Caki2 (cell line): ENCODE data around the gene CRIM1. TPM values are rescaled to one million over a fixed set of nuclear protein-coding genes. Genes with fewer than 3 reads are reported as not detected.

Source experiments
- DNase-seq: peaks from one replicate; pipeline ENCODE4 v3.0.0-alpha.2; 2015; ENCODE audit warnings: low read depth
- in situ Hi-C: cut with HindIII; loops from 2 replicates; pipeline ENCODE4 v1.10.0; 2016; ENCODE audit warnings: low sequenced_read_pairs, low pct_unique_long_range_greater_than_20kb, mixed read lengths
- total RNA-seq: library from RNA; depleted of rRNA; stranded (reverse); fragments of >200 nt; shearing (Covaris generic); gene quantifications from 2 replicates; pipeline ENCODE4 v1.2.3, GENCODE V29; 2014; ENCODE audit warnings: low replicate concordance

The CRIM1 gene
- total RNA-seq, 1 experiment from 2014 or later = 72.8 TPM

DNA sequence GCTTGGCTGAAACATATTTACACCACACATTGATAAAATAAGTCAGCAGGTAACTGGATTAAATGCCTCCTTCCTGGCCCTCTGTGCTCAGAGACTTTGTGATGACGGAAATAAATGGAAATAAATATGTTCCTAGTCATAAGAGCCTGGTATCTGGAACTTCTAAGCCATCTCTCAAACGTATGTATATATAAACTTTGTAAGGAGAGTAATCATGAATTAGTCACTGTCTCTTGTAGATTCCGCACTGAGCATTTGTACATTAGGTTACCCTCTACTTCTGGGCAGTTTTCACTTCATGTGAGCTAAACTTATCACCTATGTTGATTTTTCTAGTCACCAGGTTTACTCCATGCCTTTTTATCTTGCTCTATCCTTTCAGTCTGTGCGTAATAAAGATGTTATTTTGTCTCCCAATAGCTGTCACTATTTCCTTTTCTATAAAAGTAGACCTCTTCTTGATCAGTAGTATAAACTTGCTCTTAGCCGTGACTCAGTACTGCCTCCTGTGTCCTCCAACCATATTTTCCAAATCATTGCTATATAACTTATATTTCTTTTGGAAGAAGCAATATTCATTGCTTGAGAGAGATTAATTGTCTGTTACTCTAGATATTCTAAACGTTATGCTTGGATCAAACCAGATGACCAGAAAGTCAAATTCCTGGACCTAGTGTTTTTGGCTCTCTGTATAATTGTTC lies 189.2 kb downstream of the CRIM1 start:
- DNase-seq = no peak

GRCh38 chr2:36545871-36546416 lies 190.4 kb downstream of the CRIM1 start:
- no peak for DNase-seq
- in situ Hi-C loops = no loop called here

More for the DNA sequence above, 189.2 kb downstream of the CRIM1 start:
- in situ Hi-C loops = no loop called here

- no peak for DNase-seq
- in situ Hi-C loops = no loop called here
Measured at GRCh38 chr2:36547906-36548305, 192.3 kb downstream of the CRIM1 start.

GRCh38 chr2:36549165-36549574 lies 193.6 kb downstream of the CRIM1 start:
- in situ Hi-C loops = no loop called here

DNA sequence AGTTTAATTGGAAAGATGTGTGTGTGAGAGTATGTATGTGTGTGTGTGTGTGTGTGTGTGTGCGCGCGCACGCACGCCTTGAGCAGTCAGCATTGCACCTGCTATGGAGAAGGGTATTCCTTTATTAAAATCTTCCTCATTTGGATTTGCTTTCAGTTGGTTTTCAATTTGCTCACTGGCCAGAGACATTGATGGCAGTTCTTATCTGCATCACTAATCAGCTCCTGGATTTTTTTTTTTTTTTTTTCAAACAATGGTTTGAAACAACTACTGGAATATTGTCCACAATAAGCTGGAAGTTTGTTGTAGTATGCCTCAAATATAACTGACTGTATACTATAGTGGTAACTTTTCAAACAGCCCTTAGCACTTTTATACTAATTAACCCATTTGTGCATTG lies 194.4 kb downstream of the CRIM1 start:
- in situ Hi-C loops = no loop called here
- DNase-seq = no peak

More at GRCh38 chr2:36549165-36549574, 193.6 kb downstream of the CRIM1 start:
- no peak for DNase-seq

- in situ Hi-C loops = no loop called here
- no peak for DNase-seq
Measured at GRCh38 chr2:36553683-36554082, 198.1 kb downstream of the CRIM1 start.

DNA sequence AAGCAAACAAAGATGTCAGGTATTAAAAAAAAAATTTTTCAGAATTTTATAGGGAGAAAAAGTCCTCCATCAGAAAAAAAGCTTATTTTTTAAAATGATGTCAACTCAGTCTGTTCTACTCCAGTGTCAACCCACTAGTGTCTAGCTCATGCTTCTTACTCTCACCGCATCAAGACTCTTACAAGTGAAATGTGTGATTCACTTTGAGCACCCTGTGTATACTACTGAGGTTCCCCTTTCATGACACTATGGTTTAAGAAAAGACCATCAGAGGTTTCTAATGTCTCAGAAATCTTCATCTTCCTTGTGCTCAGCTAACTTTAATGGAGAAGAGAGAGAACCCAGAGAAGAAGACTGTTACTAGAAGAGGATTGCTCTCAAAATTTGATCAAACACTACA lies 199.0 kb downstream of the CRIM1 start:
- in situ Hi-C loops = no loop called here
- no peak for DNase-seq

GRCh38 chr2:36555789-36556188 lies 200.2 kb downstream of the CRIM1 start:
- DNase-seq = no peak
- in situ Hi-C loops = no loop called here

DNA sequence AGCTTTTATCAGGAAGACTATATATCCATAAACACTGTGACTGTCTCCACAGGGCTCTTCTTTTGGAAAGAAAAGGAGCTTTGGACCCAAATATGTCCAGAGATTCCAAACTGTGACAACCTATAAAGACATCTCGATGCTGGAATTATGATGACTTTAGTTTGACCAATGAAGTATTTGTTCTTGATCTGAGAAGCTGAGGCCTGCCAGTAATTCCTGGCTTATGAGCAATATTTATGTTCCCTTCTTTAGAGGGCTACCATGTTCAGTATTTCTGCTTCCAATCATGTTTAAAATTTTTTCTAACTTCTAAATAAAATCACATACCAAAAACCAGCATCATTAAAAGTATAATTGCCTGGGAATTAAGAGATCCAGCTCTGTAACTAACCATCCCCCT lies 201.3 kb downstream of the CRIM1 start:
- DNase-seq = no peak
- in situ Hi-C loops = no loop called here

DNA sequence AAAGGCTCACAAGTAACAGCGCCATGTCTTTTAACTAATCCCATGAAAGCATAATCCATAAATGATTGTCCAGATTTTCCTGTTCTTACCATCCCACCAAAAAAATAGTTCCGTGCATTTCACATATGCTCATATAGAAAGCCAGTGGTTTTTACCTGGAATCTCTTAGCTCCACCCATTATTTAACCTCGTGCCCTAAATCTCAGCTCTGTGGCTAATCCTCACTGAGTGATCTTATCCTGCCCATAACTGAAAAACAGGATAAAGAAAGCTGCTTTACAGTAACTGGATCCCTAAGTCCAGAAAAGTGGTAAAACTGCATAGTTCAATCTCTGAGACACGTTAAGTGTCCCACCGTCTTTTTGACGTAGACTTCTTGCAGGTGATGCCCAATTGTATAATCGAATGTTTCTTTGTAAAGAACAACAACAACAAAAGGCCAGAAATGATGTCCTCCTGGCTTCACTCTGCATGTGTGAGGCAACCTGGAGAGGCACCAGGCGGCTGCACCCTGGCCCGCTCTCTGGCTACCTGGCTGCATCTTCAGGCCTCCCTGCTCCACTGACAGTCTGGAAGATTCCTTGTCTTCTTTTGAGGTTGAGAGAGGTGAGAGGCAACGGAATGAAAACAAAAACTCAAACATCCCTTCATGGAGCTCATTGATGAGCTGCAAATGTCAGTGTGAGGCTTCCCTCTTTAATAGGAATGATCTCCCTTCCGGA lies 203.8 kb downstream of the CRIM1 start:
- no peak for DNase-seq
- in situ Hi-C loops = no loop called here

DNA sequence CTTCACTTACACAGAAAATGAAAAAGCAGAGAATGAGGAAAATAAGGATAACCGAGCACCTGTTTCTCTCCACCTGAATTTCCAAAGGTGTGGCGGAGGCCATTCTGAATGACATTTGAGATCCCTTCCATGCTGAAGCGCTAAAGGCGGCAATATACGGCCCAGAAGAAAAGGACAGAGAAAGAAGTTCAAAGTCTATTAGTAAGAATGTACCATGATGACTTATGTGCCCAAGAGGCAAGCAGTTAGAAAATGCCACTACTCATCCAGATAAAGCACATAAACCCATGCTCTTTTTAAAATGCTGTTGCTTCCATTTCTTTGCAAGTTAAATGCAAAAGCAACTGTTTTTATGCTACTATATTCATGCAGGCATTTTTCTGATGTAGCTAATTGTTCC lies 205.1 kb downstream of the CRIM1 start:
- no peak for DNase-seq
- in situ Hi-C loops = no loop called here

- DNase-seq = peak; percentile 89
- in situ Hi-C loops = no loop called here
Measured at GRCh38 chr2:36561237-36561944, 205.8 kb downstream of the CRIM1 start.

DNA sequence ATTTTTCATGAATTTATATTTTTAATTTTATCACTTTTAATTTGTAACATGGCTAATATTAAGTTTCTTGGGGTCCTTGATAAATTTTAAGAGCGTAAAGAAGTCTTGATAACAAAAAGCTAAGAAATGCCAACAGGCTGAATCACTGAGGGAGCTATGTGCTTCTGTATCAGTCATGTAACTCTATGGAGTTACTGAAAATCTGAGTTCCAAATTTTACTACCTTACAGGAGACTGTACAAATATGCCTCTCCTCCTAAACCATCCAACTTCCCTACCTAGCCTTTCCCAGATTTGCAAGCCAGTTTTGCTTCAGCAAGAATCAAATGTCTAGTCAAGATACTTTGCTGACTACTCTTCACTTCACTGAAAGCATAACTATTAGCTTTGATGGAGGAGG lies 206.7 kb downstream of the CRIM1 start:
- DNase-seq = no peak
- in situ Hi-C loops = no loop called here

GRCh38 chr2:36562973-36563532 lies 207.5 kb downstream of the CRIM1 start:
- no peak for DNase-seq
- in situ Hi-C loops = no loop called here

GRCh38 chr2:36564377-36564930 lies 208.9 kb downstream of the CRIM1 start:
- in situ Hi-C loops = no loop called here

GRCh38 chr2:36565712-36566111 lies 210.1 kb downstream of the CRIM1 start:
- in situ Hi-C loops = no loop called here
- no peak for DNase-seq

More at GRCh38 chr2:36564377-36564930, 208.9 kb downstream of the CRIM1 start:
- no peak for DNase-seq

GRCh38 chr2:36566887-36567286 lies 211.3 kb downstream of the CRIM1 start:
- DNase-seq = no peak

GRCh38 chr2:36567711-36568408 lies 212.3 kb downstream of the CRIM1 start:
- DNase-seq = no peak
- in situ Hi-C loops = no loop called here

More at GRCh38 chr2:36566887-36567286, 211.3 kb downstream of the CRIM1 start:
- in situ Hi-C loops = no loop called here
